GM21723 (cell line): ENCODE data around the gene INTS1.

Source experiments
- ATAC-seq: cut with Tn5 transposase; IDR thresholded peaks from one replicate; pipeline ENCODE4 v1.9.1; 2021; ENCODE audit warnings: mild to moderate bottlenecking, moderate library complexity; ENCODE audit not compliant: unreplicated experiment

Gene INTS1, protein sequence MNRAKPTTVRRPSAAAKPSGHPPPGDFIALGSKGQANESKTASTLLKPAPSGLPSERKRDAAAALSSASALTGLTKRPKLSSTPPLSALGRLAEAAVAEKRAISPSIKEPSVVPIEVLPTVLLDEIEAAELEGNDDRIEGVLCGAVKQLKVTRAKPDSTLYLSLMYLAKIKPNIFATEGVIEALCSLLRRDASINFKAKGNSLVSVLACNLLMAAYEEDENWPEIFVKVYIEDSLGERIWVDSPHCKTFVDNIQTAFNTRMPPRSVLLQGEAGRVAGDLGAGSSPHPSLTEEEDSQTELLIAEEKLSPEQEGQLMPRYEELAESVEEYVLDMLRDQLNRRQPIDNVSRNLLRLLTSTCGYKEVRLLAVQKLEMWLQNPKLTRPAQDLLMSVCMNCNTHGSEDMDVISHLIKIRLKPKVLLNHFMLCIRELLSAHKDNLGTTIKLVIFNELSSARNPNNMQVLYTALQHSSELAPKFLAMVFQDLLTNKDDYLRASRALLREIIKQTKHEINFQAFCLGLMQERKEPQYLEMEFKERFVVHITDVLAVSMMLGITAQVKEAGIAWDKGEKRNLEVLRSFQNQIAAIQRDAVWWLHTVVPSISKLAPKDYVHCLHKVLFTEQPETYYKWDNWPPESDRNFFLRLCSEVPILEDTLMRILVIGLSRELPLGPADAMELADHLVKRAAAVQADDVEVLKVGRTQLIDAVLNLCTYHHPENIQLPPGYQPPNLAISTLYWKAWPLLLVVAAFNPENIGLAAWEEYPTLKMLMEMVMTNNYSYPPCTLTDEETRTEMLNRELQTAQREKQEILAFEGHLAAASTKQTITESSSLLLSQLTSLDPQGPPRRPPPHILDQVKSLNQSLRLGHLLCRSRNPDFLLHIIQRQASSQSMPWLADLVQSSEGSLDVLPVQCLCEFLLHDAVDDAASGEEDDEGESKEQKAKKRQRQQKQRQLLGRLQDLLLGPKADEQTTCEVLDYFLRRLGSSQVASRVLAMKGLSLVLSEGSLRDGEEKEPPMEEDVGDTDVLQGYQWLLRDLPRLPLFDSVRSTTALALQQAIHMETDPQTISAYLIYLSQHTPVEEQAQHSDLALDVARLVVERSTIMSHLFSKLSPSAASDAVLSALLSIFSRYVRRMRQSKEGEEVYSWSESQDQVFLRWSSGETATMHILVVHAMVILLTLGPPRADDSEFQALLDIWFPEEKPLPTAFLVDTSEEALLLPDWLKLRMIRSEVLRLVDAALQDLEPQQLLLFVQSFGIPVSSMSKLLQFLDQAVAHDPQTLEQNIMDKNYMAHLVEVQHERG (N-terminal part only)

DNA sequence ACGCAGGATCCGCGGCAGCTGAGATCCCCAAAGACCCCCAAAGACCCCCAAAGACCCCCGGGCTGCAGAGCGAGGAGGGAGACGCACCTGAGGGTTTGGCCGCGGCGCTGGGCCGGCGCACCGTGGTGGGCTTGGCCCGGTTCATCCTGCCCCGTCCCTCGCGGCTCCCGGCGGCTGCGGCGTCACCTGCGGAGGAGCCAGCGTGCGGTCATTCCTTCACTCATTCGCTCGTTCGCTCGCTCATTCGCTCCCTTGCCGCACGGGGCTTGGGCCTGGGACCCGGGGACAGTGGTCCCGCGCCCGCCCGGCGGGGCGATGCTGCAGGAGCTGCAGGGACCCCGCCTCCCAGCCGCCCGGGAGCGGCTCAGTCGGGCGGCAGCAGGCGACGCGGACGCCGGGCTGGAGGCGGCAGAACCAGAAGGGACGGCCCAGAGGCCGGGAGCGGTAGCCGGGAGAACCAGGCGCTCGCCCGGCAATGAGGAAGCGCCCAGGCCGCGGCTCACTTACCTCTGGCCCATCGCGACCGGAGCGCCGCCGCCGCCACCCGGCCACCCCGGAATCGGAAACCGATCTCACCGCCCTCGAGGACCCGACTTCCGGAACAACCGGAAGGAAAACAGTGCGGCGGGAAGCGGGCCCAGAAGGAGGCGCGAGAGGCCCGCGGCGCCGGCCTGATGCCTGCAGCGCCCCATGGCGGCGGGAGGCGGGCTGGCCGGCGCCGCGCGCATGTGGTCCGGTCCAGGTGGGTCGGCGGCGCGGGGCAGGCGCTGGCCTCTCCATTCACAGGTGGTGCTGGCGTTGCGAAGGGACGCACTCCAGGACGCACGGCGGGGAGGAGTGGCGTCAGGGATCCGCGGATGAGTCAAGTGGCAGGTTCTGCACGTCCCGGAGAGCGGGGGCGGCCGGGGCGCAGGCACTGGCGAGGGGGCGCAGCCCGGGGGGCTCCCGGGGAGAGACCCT is at the start of gene INTS1:
Gene INTS1 (minus strand): TSS at position 574 of the 960 bp plus-strand sequence. CDS start 429 bp downstream, at position 145.
- ATAC-seq, result peak; percentile 81

DNA sequence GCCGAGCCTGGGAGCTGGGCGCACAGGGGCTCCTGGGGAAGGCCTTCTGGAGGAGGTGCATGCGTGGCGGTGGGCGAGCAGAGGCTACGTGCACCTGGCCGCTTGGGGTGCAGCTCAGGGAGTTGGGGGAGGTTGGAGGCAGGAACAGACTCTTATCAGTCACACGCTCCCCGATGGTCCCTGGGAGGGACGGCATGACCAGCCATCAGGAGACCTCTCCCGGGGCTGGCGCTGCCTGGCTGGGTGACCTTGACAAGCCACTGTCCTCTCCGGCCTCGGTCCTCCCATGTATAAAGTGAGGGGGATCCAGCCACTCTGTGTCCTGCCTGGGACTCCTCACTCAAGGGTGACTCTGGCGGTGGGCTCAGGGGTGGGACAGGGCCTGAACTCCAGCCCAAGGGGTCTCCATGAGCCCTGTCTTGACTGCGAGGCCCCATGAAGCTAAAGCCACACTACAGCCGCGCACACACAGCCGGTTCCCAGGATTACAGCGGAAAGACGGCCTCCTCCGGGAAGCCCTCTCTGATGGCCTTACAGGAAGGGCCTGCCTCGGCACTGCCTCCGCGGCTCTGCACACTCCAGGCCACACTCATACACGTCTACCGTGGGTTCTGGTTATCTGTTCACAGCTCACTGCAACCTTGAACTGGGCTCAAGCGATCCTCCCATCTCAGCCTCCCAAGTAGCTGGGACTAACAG is 49.5 kb upstream of the INTS1 start:
- no peak for ATAC-seq

- no peak for ATAC-seq
Measured at GRCh38 chr7:1552200-1552599, 48.0 kb upstream of the INTS1 start.

DNA sequence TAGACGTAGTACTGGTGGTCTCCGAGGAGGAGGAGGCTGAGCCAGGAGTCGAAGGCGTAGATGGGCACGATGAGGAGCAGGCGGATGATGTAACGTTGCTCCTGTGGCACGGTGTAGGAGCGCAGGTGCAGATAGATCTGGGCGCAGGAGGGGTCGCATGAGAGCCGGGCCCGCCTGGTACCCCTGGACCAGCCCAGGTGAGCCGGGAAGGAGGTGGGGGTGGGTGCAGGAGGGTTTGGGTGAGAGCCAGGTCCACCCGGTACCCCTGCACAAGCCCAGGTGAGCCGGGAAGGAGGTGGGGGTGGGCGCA is 46.6 kb upstream of the INTS1 start:
- ATAC-seq, result no peak

DNA sequence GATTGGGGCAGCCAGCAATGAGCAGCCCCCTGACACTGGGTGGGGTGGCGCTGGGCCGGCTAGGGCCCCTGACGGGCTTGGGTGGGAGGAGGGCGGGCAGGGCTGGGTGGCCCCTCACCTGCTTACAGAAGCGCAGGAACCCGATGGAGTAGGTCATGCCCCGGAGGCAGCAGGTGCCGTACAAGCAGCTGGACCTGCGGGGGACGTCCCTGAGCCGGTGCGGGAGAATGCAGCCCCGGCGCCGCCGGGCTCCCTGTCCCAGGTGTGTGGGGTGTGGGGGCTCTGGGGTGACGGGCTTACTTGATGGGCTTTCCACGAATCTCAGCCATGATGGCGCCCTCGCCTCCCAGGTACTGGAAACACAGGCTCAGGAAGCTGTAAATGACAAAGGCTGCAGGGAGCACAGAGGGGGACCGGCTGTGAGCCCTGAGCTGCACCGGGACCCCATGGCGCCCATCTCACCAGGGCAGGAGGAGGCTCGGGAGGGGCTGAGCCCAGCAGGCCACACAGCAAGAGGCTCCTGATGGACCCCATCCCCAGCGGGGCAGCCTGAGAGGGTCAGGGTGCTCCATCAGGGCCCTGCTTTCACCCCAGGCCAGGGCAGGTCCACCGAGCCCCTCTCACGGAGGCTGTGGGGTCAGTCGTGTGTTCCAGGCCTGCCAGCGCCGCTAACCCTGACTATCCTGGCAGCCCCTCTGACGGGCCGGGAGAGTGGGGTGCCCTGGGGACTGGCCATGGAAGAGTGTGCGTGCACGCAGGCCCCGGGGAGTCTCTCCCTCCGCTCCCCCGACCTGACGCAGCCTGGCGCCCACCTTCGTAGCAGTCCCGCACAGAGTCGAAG is 46.0 kb upstream of the INTS1 start:
- no peak for ATAC-seq

DNA sequence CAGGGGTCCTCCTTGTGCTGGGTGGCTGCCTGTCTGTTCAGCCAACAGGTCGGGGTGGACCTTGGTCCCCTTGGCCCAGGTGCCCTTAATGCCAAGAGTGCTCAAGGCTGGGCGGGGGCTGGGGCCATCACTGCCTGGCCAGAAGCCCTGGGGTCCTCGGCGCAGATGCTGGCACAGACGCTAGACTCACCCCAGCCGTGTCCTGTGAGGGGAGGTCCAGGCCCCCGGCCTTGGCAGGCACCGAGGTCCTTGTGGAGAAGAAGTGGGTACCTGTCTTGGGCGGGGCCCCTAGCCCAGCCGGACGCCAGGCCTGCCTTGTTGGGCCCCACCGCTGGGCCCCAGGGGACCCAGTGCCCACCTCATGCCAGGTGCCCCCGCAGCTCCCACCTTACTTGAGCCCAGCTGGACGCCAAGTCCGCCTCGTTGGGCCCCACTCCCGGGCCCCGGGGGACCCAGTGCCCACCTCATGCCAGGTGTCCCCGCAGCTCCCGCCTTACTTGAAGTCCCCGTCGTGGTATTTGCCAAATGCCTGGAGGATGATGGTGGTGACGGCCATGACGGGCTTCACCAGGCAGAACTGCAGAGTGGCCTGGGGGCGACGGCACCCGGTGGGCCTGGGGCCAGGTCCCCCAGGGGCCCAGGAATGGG is 45.3 kb upstream of the INTS1 start:
- ATAC-seq, result no peak

GRCh38 chr7:1548944-1549343 is 44.8 kb upstream of the INTS1 start:
- ATAC-seq, result no peak

GRCh38 chr7:1548438-1548831 is 44.2 kb upstream of the INTS1 start:
- no peak for ATAC-seq

DNA sequence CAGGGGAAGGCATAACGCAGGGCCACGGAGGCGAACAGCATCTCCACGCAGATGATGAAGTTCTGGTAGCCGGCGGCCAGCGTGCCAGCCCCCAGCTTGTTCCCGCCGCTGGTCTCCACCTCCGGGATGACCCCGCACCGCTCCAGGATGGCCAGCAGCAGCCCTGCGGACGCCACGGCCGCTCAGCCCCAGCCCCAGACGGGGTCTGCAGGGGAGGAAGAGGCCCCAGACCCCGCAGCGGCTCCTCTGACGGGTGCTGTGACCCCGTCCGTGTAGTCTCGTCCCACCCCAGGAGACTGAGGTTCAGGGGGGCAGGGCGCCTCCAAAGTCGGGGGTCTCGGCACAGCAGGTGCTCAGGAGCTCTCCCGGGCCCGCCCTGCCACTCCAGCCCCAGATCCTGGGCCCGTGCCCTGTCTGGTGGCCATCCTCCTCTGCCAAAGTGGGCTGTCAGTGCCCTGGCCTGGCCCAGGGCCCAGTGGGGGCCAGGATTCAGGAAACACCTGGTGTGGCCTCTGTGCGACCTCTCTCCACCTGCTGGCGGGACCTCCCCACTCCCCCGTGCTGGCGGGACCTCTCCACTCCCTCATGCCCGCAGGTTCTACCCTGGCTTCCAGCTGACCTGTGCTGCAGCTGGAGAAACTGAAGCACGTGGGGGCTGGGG is 43.7 kb upstream of the INTS1 start:
- no peak for ATAC-seq

DNA sequence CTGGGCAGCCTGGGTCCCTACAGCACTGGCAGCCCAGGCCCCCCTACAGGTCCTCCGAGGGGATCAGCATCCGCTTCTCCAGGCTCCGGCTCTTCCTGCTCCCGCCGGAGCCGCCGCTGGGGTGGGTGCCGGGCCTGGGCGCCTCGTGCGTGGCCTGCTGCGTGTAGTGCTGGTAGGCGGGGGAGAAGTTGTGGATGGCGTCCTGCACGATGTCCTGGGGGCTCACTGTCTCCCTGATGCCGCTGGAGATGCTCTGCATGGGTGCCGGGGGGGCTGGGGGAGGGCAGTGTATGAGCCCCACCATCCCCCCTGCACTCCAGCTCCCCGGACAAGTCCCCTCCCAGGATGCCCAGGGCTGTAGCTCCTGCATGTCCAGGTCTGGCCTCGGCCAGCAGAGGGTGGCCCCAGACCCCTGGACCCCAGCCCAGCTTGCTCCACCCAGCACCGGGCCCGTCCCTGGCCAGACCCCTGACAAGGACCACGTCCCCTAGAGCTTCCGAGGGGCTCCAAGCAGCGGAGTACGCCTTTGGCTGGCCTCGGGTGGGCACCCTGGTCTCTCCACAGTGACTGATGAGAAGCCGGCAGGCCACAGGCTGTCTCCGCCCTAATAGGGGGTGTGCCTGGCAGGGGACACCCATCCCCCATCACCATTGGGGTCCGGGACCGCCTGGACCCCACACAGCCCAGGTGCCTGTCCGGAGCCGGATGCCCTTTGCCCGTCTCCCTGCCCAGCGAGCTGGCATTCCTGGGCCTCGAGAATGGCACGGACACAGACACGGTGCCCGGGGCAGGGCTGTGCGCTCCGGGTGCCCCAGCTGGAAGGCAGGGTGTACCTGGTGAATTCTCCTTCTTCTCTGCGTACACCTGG is 43.0 kb upstream of the INTS1 start:
- ATAC-seq, result no peak

GRCh38 chr7:1546274-1546908 is 42.2 kb upstream of the INTS1 start:
- no peak for ATAC-seq

DNA sequence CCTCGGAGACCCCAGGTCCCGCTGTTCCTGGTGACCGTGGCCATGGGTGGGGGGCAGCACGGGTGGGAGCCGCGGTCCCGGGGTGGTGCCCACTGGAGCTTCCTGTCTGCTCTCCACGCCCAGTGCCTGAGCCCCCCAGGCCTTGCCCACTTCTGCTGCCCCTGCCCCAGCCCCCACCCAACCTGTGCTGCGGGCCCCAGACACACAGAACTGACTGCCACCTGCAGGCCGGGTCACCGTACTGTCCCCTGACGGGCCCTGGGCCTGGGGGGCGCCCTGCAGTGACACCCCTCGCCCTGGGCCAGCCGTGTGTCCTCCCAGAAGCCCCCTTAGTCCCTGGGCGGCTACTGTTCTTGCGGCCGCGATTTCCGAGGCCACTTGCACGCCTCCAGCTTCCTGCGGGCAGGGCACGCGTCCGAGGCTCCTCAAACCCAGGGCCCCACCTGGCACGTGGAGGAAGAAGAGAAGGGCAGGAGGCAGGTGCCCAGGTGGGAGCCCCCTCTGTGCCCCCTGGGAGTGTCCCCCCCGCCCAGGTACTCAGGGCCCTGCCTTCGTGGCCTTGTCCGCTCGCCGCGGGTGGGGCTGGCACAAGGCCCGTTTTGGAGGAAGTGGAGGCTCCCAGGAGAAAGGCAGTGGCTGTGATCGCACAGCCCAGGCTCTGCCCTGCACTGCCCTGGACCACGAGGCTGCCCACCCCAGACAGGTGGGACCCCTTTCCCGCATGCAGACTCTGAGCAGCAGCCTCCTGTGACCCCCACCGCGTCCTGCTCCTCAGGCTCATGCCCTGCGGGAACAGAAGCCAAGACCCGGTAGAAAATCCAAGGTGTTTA is 41.4 kb upstream of the INTS1 start:
- no peak for ATAC-seq

DNA sequence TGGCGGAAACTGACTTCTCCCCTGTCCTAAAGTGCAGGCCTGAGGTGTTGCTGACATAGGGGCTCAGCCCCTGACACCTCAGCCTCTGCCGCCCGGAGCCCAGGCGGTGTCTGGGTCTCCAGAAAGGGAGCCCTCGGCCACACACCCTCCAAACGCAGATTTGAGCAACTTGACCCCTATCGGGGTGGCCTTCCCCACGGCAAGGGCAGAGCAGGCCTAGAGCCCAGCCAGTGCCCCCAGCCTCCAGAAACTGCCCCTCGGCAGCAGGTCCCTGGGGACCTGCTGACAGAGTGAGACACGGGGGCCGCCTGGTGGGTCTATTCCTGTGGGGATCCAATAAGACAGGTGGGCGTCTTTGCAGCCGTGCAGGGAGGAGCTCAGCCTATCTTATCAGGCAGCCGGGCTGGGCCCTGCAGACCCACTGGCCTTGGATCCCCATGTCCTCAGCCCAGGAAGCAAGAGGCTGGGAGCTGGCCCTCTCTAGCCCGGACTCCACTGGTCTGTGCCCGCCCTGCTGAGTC is 40.8 kb upstream of the INTS1 start:
- no peak for ATAC-seq

DNA sequence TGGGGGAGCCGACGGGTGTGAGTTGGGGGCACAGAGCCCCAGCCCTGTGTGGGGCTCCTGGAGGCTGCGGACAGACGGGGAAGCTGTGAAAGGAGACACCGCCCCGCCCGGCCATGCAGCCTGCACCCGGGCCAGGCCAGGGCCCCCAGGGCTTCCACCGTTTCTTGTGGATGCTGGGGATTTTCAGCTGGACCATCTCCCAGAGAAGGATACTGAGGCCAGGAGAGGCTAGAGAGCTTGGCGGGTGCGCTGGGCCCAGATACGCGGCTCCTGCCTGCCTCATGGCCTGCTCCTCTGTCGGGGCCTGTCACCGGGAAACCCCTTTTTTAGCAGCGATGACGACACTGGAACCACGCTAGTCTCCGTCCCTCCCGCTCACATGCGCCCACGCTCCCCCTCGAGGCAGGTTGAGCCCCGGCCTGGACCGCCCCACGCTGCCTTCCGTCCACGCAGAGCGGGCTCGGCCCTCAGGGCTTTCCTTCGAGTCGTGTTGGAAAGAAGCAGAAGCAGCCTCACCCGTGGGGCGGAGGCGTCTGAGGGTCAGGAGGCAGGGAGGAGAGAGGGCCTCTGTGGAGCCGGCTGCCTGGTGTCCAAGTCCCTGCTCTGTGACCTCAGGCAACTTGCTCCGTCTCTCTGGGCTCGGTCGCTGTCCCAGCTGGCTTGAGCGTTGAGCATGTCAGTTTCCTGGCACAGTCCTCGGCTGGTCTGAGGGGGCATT is 40.1 kb upstream of the INTS1 start:
- no peak for ATAC-seq

DNA sequence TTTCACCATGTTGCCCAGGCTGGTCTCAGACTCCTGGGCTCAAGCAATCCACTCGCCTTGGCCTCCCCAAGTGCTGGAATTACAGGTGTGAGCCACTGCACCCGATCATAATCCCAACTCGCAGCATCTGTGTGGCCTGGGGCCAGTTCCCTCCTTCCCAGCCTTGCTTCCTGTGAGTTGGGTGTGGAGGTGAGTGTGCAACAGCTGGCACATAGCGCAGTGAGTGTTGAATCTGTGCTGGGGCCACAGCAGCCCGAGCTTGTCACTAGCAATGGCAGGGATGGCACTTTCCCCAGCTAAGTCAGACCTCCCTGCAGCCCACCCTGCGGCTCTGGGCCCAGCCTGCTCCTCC is 39.6 kb upstream of the INTS1 start:
- no peak for ATAC-seq
